WERI-Rb-1 (cell line): Measurements from ENCODE around the gene TRA2B.

Experiments used
- DNase-seq: peaks from one replicate; pipeline ENCODE4 v3.0.0-alpha.2; 2020
- H3K27ac ChIP-seq: fragments of 250-450 bp; sonication (Bioruptor Pico); 2 replicates; pipeline ENCODE4 v1.5.1; 2020; ENCODE audit warnings: mild to moderate bottlenecking, moderate library complexity
- H3K27me3 ChIP-seq: fragments of 250-450 bp; sonication (Bioruptor Pico); 2 replicates; pipeline ENCODE4 v1.5.1; 2021; ENCODE audit warnings: mild to moderate bottlenecking, low read depth, moderate library complexity; ENCODE audit not compliant: insufficient read depth, severe bottlenecking
- H3K36me3 ChIP-seq: fragments of 250-450 bp; sonication (Bioruptor Pico); 2 replicates; pipeline ENCODE4 v1.5.1; 2020; ENCODE audit warnings: mild to moderate bottlenecking, moderate library complexity
- H3K4me3 ChIP-seq: 2 replicates; pipeline ENCODE4 v1.5.1; 2011; ENCODE audit warnings: low read depth, mild to moderate bottlenecking, control low read depth, low read length
- H3K9me3 ChIP-seq: fragments of 250-450 bp; sonication (Bioruptor Pico); 2 replicates; pipeline ENCODE4 v1.5.1; 2021; ENCODE audit warnings: mild to moderate bottlenecking, moderate library complexity; ENCODE audit not compliant: severe bottlenecking
- CTCF ChIP-seq: IDR thresholded peaks from 2 replicates; pipeline ENCODE4 v1.5.1; 2011; ENCODE audit warnings: low read depth, mild to moderate bottlenecking, control low read depth, inconsistent platforms, low read length

TRA2B gene

GRCh38 chr3:185971579-185971978 is 33.8 kb upstream of the TRA2B start:
- Histone ChIP-seq H3K4me3 (no peak overlapping the region), H3K27ac (no peak overlapping the region), H3K27me3 (no peaks in the 10 kb centered on the region), H3K36me3 (no peaks in the 10 kb centered on the region), H3K9me3 (no peaks in the 10 kb centered on the region)
- DNase-seq = no peak
- no peak for TF ChIP-seq CTCF

DNA sequence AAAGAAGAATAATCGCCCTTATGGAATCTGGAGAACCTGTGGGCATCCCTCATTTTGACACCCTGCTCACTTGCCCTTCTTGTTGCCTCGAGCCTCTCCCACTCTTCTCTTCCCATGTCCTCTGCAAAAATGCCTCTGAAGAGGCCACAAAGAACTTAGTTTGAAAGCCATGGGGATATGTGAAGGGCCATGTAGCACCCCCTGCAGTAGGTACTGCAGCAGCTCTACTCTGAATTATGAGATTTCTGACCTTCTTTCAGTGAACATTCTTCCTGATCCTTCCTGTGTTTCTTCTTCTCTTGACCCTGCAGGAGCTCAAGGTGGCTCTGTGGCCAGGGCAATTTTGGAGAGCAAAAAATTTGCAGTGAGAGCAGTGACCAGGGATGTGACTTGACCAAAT is 30.4 kb upstream of the TRA2B start:
- no peak for DNase-seq
- no peaks in the 10 kb centered on the region for H3K36me3 ChIP-seq
- TF ChIP-seq CTCF = 0 out of 2 replicates have a peak, but pooled peaks have one; percentile 27
- no peaks in the 10 kb centered on the region for H3K9me3 ChIP-seq
- H3K4me3 ChIP-seq = no peak overlapping the region
- H3K27me3 ChIP-seq = no peaks in the 10 kb centered on the region
- no peak overlapping the region for H3K27ac ChIP-seq

DNA sequence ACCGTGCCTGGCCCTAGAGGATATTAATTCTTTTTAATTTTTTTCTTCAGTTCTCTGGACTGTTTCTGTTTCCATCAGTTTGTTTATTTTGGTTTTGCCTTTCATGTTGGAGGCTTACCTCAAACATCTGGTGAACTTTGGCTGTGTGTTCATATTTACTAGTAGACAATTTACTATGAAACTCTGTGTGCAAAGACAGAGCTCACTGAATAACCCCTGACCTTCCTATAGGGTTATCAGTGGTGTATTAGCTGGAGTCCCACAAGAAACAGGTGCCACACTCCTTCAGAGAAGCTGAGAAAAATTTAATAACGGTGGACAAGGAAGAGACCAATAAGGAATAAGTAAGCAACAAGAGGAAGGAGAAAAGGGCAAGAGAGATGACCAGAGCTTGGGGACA is 28.8 kb upstream of the TRA2B start:
- Histone ChIP-seq H3K27ac (no peak overlapping the region), H3K9me3 (no peaks in the 10 kb centered on the region), H3K27me3 (no peaks in the 10 kb centered on the region), H3K4me3 (no peak overlapping the region), H3K36me3 (no peaks in the 10 kb centered on the region)
- no peak for TF ChIP-seq CTCF
- no peak for DNase-seq

DNA sequence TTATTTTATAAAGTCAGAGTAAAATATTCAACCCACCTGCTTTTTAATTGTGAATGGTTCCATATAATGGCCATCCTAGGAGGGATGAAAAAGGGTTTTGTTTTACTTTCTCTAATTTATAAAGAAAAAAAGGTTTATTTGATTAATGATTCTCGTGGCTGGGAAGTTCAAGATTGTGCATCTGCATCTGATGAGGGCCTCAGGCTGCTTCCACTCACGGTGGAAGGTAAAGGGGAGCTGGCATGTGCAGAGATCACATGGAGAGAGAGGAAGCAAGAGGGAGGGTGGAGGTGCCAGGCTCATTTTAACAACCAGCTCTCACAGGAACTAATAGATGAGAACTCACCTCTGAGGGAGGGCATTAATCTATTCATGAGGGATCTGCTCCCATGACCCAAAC is 27.7 kb upstream of the TRA2B start:
- Histone ChIP-seq H3K9me3 (no peaks in the 10 kb centered on the region), H3K27me3 (no peaks in the 10 kb centered on the region), H3K27ac (no peak overlapping the region), H3K36me3 (no peaks in the 10 kb centered on the region), H3K4me3 (no peak overlapping the region)
- no peak for DNase-seq
- TF ChIP-seq CTCF = no peak

DNA sequence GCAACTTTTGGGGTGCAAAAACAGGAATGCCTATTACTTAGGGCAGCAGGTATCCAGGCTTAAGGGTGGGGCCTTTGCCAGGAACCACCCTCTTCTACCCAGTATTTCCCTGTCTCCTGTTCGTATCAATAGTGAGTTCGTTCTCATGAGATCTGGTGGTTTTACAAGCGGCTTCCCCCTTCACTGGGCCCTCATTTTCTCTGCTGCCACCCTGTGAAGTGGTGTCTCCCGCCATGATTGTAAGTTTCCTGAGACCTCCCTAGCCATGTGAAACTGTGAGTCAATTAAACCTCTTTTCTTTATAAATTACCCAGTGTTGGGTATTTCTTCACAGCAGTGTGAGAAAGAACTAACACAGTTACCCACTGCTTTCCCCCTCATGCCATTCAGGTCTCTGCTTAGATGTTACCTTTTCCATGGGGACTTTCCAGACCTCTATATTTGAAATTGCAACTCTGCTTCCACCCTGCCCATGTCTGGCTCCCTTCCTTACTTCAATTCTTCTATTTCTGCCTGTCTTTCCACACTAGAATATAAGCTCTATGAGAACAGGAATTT is 23.9 kb upstream of the TRA2B start:
- H3K27me3 ChIP-seq = no peaks in the 10 kb centered on the region
- H3K4me3 ChIP-seq = no peak overlapping the region
- no peak overlapping the region for H3K27ac ChIP-seq
- no peak for TF ChIP-seq CTCF
- no peak for DNase-seq
- no peaks in the 10 kb centered on the region for H3K9me3 ChIP-seq
- no peaks in the 10 kb centered on the region for H3K36me3 ChIP-seq
